HG02840 (cell line): ENCODE measurements around the gene ASGR1.
"Not testable (repeated sequence)": the region's sequence is repeated elsewhere in the genome, so short reads cannot be mapped to it uniquely, and the experiment has no call there.

ENCODE experiments used
- ATAC-seq: cut with Tn5 transposase; IDR thresholded peaks from one replicate; pipeline ENCODE4 v1.9.1; 2021; ENCODE audit warnings: mild to moderate bottlenecking, moderate library complexity, moderate number of reproducible peaks; ENCODE audit not compliant: unreplicated experiment, low FRiP score

Gene ASGR1

DNA sequence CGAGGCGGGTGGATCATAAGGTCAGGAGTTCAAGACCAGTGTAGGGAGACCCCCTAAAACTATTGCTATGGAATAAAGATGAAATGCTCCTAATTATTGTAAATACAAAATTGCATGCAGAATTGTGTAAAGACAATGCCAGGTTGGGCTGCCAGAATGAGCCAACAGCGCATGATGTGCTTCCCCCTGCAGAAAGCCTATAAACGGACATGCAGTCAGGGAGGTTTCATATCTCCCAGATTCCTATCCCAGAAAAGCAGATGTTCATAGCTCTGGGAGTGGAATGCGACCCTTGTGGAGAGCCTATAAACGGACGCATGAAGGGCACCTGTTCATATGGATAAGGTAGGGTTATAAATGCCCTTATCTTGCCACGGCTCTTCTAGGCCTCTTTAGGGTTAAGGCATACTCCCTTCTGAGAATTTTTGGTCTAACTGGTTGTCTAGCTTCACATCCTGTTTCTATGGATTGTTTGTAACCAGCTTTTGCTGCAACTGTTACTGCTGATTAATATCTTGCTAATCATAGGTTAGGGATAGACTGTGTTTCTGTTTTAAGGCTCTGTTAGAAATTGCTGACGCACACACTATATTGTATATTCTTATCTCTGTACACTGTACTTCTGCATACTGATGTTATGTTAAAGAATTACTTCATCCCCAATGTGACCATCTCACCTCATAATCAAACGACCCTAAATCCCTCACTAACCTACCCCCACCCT is 10.2 kb downstream of the ASGR1 start:
- not testable (repeated sequence) for ATAC-seq

DNA sequence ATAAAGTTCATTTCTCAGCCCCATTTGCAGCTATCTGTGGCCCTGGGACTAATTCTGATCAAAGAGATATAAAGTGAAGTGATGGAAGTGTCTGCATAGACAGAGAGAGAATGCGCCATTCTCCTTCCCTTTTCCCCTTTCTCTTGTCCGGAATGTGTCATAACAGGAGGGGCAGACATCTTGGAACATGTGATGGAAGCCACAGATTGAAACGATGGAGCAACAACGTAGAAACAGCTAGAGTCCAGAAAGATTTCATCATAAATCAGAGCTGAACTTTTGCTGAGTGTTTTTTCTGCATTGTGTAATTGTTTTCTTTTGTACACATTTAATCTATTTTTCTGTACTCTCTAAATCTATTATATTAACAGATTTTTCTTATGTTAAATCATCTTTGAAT is 11.3 kb downstream of the ASGR1 start:
- ATAC-seq: no peak

GRCh38 chr17:7166873-7167272 is 12.3 kb downstream of the ASGR1 start:
- ATAC-seq: no peak

GRCh38 chr17:7159571-7159970 is 19.6 kb downstream of the ASGR1 start:
- ATAC-seq: not testable (repeated sequence)

DNA sequence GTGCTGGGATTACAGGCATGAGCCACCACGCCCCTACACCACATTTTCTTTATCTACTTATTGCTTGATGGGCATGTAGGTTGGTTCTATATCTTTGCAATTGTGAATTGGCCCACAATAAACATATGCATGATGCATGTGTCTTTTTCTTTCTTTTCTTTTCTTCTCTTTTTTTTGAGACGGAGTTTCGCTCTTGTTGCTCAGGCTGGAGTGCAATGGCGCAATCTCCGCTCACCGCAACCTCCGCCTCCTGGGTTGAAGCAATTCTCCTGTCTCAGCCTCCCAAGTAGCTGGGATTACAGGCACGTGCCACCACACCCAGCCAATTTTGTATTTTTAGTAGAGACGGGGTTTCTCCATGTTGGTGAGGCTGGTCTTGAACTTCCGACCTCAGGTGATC is 20.7 kb downstream of the ASGR1 start:
- ATAC-seq: not testable (repeated sequence)

DNA sequence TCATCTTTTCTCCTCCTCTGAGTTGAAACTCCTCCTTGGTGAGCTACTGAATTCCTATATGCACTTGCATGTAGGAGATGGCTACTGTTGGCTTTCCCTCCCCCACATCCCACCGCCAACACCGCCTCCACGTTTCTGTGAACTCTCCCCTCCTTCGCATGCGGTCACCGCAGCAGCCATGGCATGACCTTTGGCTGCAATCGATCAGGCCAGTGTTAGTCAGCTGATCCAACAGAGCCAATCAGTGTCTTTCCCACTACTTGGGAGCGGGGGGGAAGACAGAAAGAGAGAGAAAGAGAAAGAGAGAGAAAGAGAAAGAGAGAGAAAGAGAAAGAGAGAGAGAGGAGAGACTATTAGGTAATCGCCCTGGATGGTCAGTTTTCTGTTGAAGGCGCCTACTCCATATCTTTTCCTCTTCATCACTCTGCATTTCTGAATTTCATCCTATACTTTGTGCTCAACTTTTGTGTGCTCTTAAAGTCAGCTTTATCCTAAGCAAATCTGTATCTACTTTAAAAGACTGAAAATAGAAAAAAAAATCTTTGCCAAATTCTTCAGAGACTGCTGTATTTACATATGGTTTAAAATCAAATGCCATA is 22.7 kb downstream of the ASGR1 start:
- no peak for ATAC-seq

GRCh38 chr17:7147772-7148171 is 31.4 kb downstream of the ASGR1 start:
- no peak for ATAC-seq

DNA sequence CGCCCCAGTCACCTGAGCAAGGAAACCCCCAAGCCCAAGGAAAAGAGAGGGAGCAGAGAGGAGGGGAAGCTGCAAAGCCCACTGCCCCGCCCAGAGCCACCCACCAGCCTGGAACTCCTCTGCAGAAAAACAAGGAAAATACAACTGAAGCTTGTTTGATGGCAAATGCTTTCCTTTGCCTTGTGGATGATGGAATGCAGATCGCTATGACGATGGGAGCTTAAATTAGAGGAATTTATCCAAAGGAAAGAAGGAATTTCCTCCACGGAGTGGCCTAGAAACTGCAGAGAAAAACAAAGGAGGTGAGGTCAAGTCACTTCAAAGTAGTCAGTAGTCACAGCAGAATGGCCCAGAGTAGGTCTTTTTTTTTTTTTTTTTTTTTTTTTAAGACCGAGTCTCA is 33.1 kb downstream of the ASGR1 start:
- ATAC-seq: no peak

GRCh38 chr17:7144213-7144612 is 35.0 kb downstream of the ASGR1 start:
- ATAC-seq: no peak

DNA sequence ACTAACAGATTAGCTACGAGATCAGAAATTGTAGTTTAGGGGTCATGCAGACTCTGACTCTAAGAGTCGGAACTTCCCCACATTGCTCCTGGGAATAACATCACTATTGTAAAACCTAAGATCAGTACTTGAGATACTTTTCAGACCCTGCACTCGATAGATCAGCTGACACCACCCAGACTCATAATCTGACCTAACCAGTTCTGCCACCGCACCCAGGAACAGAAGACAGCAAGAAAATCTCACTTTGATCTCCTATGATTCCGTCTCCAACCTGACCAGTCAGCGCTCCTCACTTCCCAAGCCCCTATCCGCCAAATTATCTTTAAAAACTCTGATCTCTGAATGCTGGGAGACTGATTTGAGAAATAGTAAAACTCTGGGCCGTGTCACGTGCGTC is 37.3 kb downstream of the ASGR1 start:
- no peak for ATAC-seq

- ATAC-seq: no peak
These were observed 39.8 kb downstream of the ASGR1 start for GRCh38 chr17:7139400-7139799.

DNA sequence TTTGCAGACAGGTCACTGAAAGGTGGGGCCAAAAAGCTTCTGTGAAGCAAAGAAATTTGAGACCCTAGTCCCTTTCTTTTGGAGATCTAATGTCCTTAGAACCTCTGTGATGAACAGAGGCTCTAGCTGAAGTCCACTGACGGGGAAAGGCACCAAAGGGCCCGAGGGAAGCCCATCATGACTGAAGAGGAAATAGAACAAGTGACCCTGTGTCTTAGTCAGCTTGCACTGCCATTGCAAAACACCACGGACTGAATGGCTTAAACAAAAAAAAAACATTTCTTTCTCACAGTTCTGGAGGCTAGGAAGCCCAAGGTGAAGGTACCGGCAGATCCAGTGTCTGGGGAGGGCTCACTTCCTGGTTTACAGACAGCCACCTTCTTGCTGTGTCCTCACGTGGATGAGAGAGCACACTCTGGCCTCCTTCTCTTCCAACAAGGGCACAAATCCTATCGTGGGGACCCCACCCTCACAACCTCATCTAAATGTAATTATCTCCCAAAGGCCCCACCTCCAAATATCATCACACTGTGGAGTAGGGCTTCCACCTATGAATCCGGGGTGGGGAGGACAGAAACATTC is 40.3 kb downstream of the ASGR1 start:
- ATAC-seq: no peak

DNA sequence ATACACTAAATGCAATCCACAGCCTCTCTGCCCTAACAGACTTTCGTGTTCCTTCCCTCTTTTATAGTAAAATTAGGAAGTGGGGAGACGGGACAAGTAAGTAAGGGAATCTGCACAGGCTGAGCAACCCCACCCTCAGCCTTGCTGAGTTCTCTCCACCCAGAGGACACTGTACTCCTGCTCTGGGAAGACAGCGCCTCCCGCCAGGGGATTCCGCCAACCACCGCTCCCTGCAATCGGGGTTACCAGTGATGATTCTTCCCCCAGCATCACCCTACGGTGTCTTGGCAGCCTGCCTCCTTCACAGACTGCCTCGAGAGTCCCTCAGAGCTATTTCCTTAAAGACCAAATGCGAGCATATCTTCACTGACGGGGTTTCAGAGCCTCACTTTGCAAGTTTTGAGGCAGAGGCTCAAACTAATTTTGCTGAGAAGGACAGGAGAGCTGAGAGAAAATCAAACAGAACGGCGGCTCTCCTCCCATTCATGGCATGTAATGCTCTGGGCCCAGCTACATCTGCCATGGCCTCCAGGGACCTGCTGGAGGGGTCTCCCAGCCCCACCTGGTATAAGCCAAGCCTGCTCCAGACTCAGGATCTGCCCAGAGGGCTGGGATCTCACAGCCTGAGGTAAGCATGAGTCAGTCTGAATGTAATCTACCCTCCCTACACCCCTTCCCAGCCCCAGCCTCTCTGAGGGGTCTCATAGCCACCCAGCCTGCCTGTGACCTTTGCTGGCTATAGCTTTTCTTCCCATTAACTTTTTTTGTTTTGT is 41.8 kb downstream of the ASGR1 start:
- ATAC-seq: no peak

- no peak for ATAC-seq
These were observed 42.8 kb downstream of the ASGR1 start for GRCh38 chr17:7136266-7136877.

DNA sequence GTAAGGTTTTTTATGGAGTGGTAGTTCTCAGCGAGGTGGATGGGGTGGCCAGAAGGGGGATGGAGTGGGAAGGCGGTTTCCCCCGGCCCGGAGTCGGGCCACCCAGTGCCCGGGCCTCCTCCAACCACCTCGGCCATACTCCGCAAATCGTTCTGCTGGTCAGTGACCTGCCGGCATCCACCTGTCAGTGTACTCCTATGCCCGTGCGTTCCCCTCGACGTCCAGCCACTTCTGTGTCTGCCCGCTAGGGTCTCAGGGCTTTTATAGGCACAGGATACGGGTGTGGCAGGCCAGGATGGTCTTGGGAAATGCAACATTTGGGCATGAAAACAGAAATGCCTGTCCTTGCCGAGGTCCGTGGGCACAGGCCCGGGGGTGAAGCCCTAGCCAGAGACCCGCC is 45.3 kb downstream of the ASGR1 start:
- no peak for ATAC-seq

- ATAC-seq: no peak
These were observed 45.7 kb downstream of the ASGR1 start for GRCh38 chr17:7133424-7133823.

GRCh38 chr17:7132511-7133094 is 46.6 kb downstream of the ASGR1 start:
- ATAC-seq: peak; percentile 57

- no peak for ATAC-seq
These were observed 47.8 kb downstream of the ASGR1 start for GRCh38 chr17:7131423-7131791.

GRCh38 chr17:7130621-7131422 is 48.3 kb downstream of the ASGR1 start:
- ATAC-seq: no peak

DNA sequence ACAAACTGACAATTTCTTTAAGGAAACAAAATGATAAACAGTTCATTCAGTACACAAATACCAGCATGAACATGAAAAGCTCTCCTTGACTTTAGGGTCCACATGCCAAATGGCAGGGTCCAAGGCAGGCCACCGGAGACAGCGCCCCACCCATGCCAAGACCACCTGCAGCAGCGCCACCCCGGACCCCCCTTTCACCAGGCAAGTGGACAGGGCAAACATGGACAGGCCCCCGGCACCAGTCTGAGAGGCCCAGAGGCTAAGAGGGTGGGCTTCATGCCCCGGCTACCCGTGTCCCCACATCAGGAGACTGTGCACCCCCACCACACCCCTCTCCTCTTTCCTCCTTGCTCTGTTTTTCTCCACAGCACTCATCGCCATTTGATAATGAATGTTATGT is 49.9 kb downstream of the ASGR1 start:
- no peak for ATAC-seq
